Left lobe of liver (tissue), 2 donors: ENCODE results near the gene IFITM10. TPM values are rescaled to one million over a fixed set of nuclear protein-coding genes. Genes with fewer than 3 reads are reported as not detected.
"Not testable (repeated sequence)": the region's sequence is repeated elsewhere in the genome, so short reads cannot be mapped to it uniquely, and the experiment has no call there.

Experiments used
- ATAC-seq: fragments of 200-7000 bp; cut with Tn5 transposase; one replicate; pipeline ENCODE4 v1.9.1; 2020; ENCODE audit warnings: mild to moderate bottlenecking, moderate library complexity
- DNase-seq: peaks from one replicate; pipeline ENCODE4 v3.0.0-alpha.2; 2020; ENCODE audit warnings: low spot score
- total RNA-seq: library from RNA; stranded (reverse); gene quantifications from one replicate; pipeline ENCODE4 v1.2.1, GENCODE V29; 2021
- donor health status: DM: no; HTN: no; CAD: no; lungs with moderate emphysema.
- donor health status: DM: no; HTN: yes; CAD: no.

The IFITM10 gene
- total RNA-seq, 1 donor from 2014 or later = 15.7 TPM

- DNase-seq (peak; percentile 45), ATAC-seq (no peak)
Measured at GRCh38 chr11:1778141-1778911, 27.9 kb upstream of the IFITM10 start.

GRCh38 chr11:1777737-1778136, 27.3 kb upstream of the IFITM10 start:
- ATAC-seq = no peak
- peak; percentile 48 for DNase-seq

- DNase-seq = peak; percentile 33
- no peak for ATAC-seq
Measured at GRCh38 chr11:1776944-1777715, 26.7 kb upstream of the IFITM10 start.

GRCh38 chr11:1776331-1776851, 26.0 kb upstream of the IFITM10 start:
- ATAC-seq (no peak), DNase-seq (peak; percentile 40)

- DNase-seq (peak; percentile 40), ATAC-seq (no peak)
Measured at GRCh38 chr11:1774886-1775285, 24.5 kb upstream of the IFITM10 start.

GRCh38 chr11:1773994-1774550, 23.7 kb upstream of the IFITM10 start:
- peak; percentile 41 for DNase-seq

GRCh38 chr11:1773131-1773993, 23.0 kb upstream of the IFITM10 start:
- ATAC-seq = no peak
- peak; percentile 44 for DNase-seq

More at GRCh38 chr11:1773994-1774550, 23.7 kb upstream of the IFITM10 start:
- no peak for ATAC-seq

GRCh38 chr11:1772270-1773130, 22.1 kb upstream of the IFITM10 start:
- peak; percentile 64 for ATAC-seq

GRCh38 chr11:1771700-1772099, 21.3 kb upstream of the IFITM10 start:
- ATAC-seq (peak; percentile 33), DNase-seq (no peak)

More at GRCh38 chr11:1772270-1773130, 22.1 kb upstream of the IFITM10 start:
- DNase-seq = peak; percentile 55

GRCh38 chr11:1771273-1771672, 20.9 kb upstream of the IFITM10 start:
- ATAC-seq = no peak
- no peak for DNase-seq

- DNase-seq (no peak), ATAC-seq (no peak)
Measured at GRCh38 chr11:1770528-1770927, 20.1 kb upstream of the IFITM10 start.

- DNase-seq = no peak
- ATAC-seq = no peak
Measured at GRCh38 chr11:1770061-1770460, 19.7 kb upstream of the IFITM10 start.

- DNase-seq = peak; percentile 45
- not testable (repeated sequence) for ATAC-seq
Measured at GRCh38 chr11:1769304-1769936, 19.0 kb upstream of the IFITM10 start.

GRCh38 chr11:1768141-1768469, 17.7 kb upstream of the IFITM10 start:
- peak; percentile 44 for DNase-seq
- ATAC-seq = no peak

GRCh38 chr11:1767399-1768140, 17.2 kb upstream of the IFITM10 start:
- DNase-seq (no peak), ATAC-seq (no peak)

- no peak for DNase-seq
- no peak for ATAC-seq
Measured at GRCh38 chr11:1766719-1767398, 16.5 kb upstream of the IFITM10 start.

- DNase-seq = no peak
- ATAC-seq = no peak
Measured at GRCh38 chr11:1765871-1766718, 15.7 kb upstream of the IFITM10 start.
